HG03159 (cell line): Measurements from ENCODE around the gene VPS51.
A peak's percentile ranks its signal among the peaks of the same experiment; 100 is the strongest.

Experiments used
- ATAC-seq: cut with Tn5 transposase; IDR thresholded peaks from one replicate; pipeline ENCODE4 v1.9.1; 2021; ENCODE audit warnings: mild to moderate bottlenecking, moderate library complexity; ENCODE audit not compliant: unreplicated experiment

Gene VPS51

GRCh38 chr11:65071907-65072630, 23.9 kb upstream of the VPS51 start:
- ATAC-seq = no peak

GRCh38 chr11:65072631-65072966, 23.4 kb upstream of the VPS51 start:
- no peak for ATAC-seq

GRCh38 chr11:65077451-65077850, 18.6 kb upstream of the VPS51 start:
- no peak for ATAC-seq

- no peak for ATAC-seq
Measured at GRCh38 chr11:65078151-65078550, 17.9 kb upstream of the VPS51 start.

GRCh38 chr11:65078786-65079342, 17.1 kb upstream of the VPS51 start:
- ATAC-seq = no peak

- ATAC-seq = peak; percentile 16
Measured at GRCh38 chr11:65083134-65083833, 12.7 kb upstream of the VPS51 start.

GRCh38 chr11:65083834-65084597, 12.0 kb upstream of the VPS51 start, which contains the start of the genes CDCA5 and ZFPL1:
CDCA5 (minus strand) TSS chr11:65084040; CDS start chr11:65083978, 62 bp downstream.
ZFPL1 (plus strand) TSS chr11:65084222; CDS start chr11:65084699, 477 bp downstream.
- peak; percentile 80 for ATAC-seq

GRCh38 chr11:65084598-65085375, 11.2 kb upstream of the VPS51 start:
- peak; percentile 4 for ATAC-seq

GRCh38 chr11:65085446-65085845, 10.6 kb upstream of the VPS51 start:
- no peak for ATAC-seq

- ATAC-seq = no peak
Measured at GRCh38 chr11:65086809-65087208, 9.2 kb upstream of the VPS51 start.

- ATAC-seq = no peak
Measured at GRCh38 chr11:65087216-65087615, 8.8 kb upstream of the VPS51 start.

GRCh38 chr11:65087827-65088226, 8.2 kb upstream of the VPS51 start:
- ATAC-seq = no peak

GRCh38 chr11:65089621-65090020, 6.4 kb upstream of the VPS51 start:
- ATAC-seq = no peak

- no peak for ATAC-seq
Measured at GRCh38 chr11:65090628-65091027, 5.4 kb upstream of the VPS51 start.

- no peak for ATAC-seq
Measured at GRCh38 chr11:65095427-65095826, 587 bp upstream of the VPS51 start.

- no peak for ATAC-seq
Measured at GRCh38 chr11:65096926-65097325, 912 bp downstream of the VPS51 start.

GRCh38 chr11:65100674-65101350, 4.8 kb downstream of the VPS51 start:
- no peak for ATAC-seq

- ATAC-seq = no peak
Measured at GRCh38 chr11:65102142-65103095, 6.4 kb downstream of the VPS51 start.

GRCh38 chr11:65103476-65103875, 7.5 kb downstream of the VPS51 start:
- ATAC-seq = no peak
